ENCODE data around the gene SIVA1. TPM values are rescaled to one million over a fixed set of nuclear protein-coding genes. Genes with fewer than 3 reads are reported as not detected.

The SIVA1 gene
- total and polyA plus RNA-seq, 3 experiments from 2014 or later: 150 to 227 (median 175) TPM

DNA sequence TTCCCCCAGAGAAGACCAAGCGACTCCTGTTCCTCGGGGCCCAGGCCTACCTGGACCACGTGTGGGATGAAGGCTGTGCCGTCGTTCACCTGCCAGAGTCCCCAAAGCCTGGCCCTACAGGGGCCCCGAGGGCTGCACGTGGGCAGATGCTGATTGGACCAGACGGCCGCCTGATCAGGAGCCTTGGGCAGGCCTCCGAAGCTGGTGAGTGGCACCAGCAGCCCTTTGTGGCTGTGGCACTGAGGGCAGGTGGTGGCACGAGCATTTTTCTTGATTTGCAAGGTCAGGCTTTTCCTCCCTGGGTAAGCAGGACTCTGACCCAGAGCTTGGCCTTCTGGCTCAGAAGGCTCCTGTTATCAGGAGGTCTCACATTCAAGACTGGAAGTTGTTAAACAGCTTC is 2.7 kb downstream of the SIVA1 start:
- no peaks in the 10 kb centered on the region for H3K27me3 ChIP-seq (ENCODE audit: insufficient read depth, low read length, poor library complexity, severe bottlenecking)
- peak overlapping the region in 2 of 8 donors; percentile 7 to 87 for H3K27ac Mint-ChIP-seq
- no peaks in the 10 kb centered on the region for H3K27me3 Mint-ChIP-seq
- no peak overlapping the region for H3K4me3 ChIP-seq (ENCODE audit: low read length)
- no peak for DNase-seq
- H3K9me3 Mint-ChIP-seq: no peaks in the 10 kb centered on the region
- H3K4me1 Mint-ChIP-seq: peaks cover 27 to 58% (median 28%) of the 10 kb centered on the region in 3 donors
- ChIA-PET POLR2A (interaction anchor here (0.7 kb wide), 1 partner anchor 139 kb away, joined by 3 read pairs; no protein-coding TSS in a partner anchor), CTCF (interaction anchor here (1.3 to 1.4 kb wide), 2 partner anchors 11 to 13 kb away, joined by 5 to 6 read pairs; no protein-coding TSS in a partner anchor)
- H3K4me1 ChIP-seq (ENCODE audit: insufficient read depth, low read length): peaks cover 20% of the 10 kb centered on the region
- no peaks in the 10 kb centered on the region for H3K9me3 ChIP-seq (ENCODE audit: low read length)
- peaks cover 7% of the 10 kb centered on the region for H3K36me3 ChIP-seq (ENCODE audit: insufficient read depth, low read length)
- no peak overlapping the region for H3K27ac ChIP-seq (ENCODE audit: low read depth, low read length)
- peak overlapping the region in 4 of 7 donors; percentile 31 to 88 (median 64) for H3K4me3 Mint-ChIP-seq
- H3K36me3 Mint-ChIP-seq: peaks cover 0 to 66% (median 8%) of the 10 kb centered on the region in 3 donors

DNA sequence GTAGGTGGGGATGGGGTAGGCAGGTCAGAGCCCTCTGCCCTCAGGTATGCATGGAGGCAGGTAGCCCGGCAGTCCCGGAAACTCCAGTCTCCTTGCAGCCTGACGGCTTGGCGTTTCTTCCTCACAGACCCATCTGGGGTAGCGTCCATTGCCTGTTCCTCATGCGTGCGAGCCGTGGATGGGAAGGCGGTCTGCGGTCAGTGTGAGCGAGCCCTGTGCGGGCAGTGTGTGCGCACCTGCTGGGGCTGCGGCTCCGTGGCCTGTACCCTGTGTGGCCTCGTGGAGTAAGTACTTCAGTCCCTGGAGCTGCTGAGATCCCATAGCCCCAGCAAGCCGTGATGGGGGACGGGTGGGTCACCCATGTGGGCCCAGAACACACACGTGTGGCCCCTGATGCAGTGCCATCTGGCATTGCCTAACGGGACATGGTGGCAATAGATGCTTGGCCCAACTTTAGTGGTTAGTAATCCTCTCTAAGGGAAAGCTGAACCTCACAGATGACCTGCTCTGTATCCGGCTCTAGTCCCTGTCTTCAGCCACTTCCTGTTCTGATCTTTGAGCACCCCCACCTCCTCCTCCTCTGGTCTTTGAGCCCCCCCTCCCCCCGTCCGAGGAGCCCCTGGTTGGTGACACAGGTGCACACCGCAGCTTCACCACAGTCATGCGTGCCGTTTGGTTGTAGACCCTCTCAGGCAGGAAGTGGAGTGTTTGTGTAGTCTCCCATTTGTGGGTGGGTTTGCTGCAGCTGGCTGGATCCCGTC is 3.7 kb downstream of the SIVA1 start:
- ChIA-PET CTCF (interaction anchor here (1.7 kb wide), 1 partner anchor 12 kb away, joined by 6 read pairs; no protein-coding TSS in a partner anchor), POLR2A (no interaction called here)
- Mint-ChIP-seq H3K27me3 (no peaks in the 10 kb centered on the region), H3K4me1 (peaks cover 28 to 55% (median 32%) of the 10 kb centered on the region in 3 donors), H3K9me3 (no peaks in the 10 kb centered on the region), H3K36me3 (peaks cover 0 to 76% (median 13%) of the 10 kb centered on the region in 3 donors), H3K27ac (peak overlapping the region in 1 of 8 donors; percentile 87), H3K4me3 (peak overlapping the region in 4 of 7 donors; percentile 12 to 80 (median 43))
- no peak overlapping the region for H3K4me3 ChIP-seq (ENCODE audit: low read length)
- H3K27me3 ChIP-seq (ENCODE audit: insufficient read depth, low read length, poor library complexity, severe bottlenecking): no peaks in the 10 kb centered on the region
- H3K4me1 ChIP-seq (ENCODE audit: insufficient read depth, low read length): peaks cover 20% of the 10 kb centered on the region
- H3K36me3 ChIP-seq (ENCODE audit: insufficient read depth, low read length): peaks cover 12% of the 10 kb centered on the region
- H3K9me3 ChIP-seq (ENCODE audit: low read length): no peaks in the 10 kb centered on the region
- H3K27ac ChIP-seq (ENCODE audit: low read depth, low read length): no peak overlapping the region
- DNase-seq: no peak

DNA sequence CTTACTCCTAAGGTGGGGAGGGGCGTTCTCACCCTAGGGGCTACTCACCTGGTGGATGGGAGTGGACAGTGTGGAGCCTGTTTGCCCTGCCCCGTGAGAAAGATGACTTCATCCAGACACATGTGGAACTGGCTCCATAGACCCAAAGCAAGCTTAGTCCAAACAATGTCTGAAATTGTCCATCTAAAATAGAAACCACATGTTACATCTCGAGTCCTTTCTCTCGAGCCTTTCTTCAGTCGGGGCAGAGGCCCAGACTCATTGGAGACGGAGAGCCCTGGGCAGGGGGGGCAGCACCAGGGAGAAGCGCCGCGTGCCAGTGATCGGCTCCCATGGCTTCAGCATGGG is 4.3 kb downstream of the SIVA1 start:
- Mint-ChIP-seq H3K4me1 (peaks cover 28 to 55% (median 32%) of the 10 kb centered on the region in 3 donors), H3K27me3 (no peaks in the 10 kb centered on the region), H3K27ac (no peak overlapping the region), H3K9me3 (no peaks in the 10 kb centered on the region), H3K4me3 (no peak overlapping the region), H3K36me3 (peaks cover 3 to 79% (median 14%) of the 10 kb centered on the region in 3 donors)
- no peak for DNase-seq
- Histone ChIP-seq H3K27ac (ENCODE audit: low read depth, low read length) (no peak overlapping the region), H3K27me3 (ENCODE audit: insufficient read depth, low read length, poor library complexity, severe bottlenecking) (no peaks in the 10 kb centered on the region), H3K36me3 (ENCODE audit: insufficient read depth, low read length) (peaks cover 12% of the 10 kb centered on the region), H3K9me3 (ENCODE audit: low read length) (no peaks in the 10 kb centered on the region), H3K4me1 (ENCODE audit: insufficient read depth, low read length) (peaks cover 17% of the 10 kb centered on the region), H3K4me3 (ENCODE audit: low read length) (no peak overlapping the region)
- ChIA-PET CTCF (interaction anchor here (1.7 kb wide), 1 partner anchor 12 kb away, joined by 6 read pairs; no protein-coding TSS in a partner anchor), POLR2A (no interaction called here)

DNA sequence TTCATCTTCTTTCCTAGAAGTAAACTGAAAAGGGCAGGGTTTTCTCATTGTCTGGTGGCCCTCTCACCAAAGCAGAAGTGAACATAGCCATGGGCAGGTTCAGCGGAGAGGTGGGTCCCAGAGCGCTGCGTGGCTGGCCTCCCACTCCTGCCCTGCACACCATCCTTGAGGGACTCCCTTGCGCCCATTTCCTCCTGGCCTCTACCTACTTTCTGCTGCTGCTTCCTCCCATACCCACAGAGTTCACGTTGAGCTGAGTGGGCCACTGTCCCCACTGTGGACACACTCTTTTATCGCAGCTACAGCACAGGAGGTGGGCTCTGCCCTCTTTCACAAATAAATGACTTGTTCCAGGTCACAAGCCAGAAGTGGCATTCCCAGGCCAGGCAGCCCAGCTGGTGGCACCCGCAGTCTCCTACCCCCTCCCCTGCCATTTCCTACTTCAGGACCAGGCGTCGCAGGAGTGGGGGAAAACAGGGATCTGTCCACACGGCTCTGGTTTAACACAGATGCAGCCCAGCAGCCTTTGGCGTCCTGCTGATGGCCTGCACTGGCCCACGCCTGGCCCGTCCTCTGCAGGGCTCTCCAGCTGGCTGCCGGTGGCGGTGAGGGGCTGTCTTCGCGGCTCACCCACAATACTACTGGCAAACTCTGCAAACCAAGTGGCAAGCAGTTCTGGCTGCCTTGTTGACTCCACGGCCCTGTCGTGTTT is 4.9 kb downstream of the SIVA1 start:
- no peak for DNase-seq
- H3K36me3 Mint-ChIP-seq: peaks cover 5 to 78% (median 15%) of the 10 kb centered on the region in 3 donors
- peak overlapping the region in 1 of 8 donors; percentile 37 for H3K27ac Mint-ChIP-seq
- no peaks in the 10 kb centered on the region for H3K27me3 Mint-ChIP-seq
- H3K36me3 ChIP-seq (ENCODE audit: insufficient read depth, low read length): peaks cover 12% of the 10 kb centered on the region
- H3K27ac ChIP-seq (ENCODE audit: low read depth, low read length): no peak overlapping the region
- H3K4me3 Mint-ChIP-seq: peak overlapping the region in 1 of 7 donors; percentile 56
- ChIA-PET CTCF (interaction anchor here (1.7 kb wide), 1 partner anchor 11 kb away, joined by 6 read pairs; no protein-coding TSS in a partner anchor), POLR2A (no interaction called here)
- H3K9me3 ChIP-seq (ENCODE audit: low read length): no peaks in the 10 kb centered on the region
- no peak overlapping the region for H3K4me3 ChIP-seq (ENCODE audit: low read length)
- H3K27me3 ChIP-seq (ENCODE audit: insufficient read depth, low read length, poor library complexity, severe bottlenecking): no peaks in the 10 kb centered on the region
- H3K4me1 Mint-ChIP-seq: peaks cover 28 to 49% (median 32%) of the 10 kb centered on the region in 3 donors
- H3K4me1 ChIP-seq (ENCODE audit: insufficient read depth, low read length): peaks cover 17% of the 10 kb centered on the region
- H3K9me3 Mint-ChIP-seq: no peaks in the 10 kb centered on the region

DNA sequence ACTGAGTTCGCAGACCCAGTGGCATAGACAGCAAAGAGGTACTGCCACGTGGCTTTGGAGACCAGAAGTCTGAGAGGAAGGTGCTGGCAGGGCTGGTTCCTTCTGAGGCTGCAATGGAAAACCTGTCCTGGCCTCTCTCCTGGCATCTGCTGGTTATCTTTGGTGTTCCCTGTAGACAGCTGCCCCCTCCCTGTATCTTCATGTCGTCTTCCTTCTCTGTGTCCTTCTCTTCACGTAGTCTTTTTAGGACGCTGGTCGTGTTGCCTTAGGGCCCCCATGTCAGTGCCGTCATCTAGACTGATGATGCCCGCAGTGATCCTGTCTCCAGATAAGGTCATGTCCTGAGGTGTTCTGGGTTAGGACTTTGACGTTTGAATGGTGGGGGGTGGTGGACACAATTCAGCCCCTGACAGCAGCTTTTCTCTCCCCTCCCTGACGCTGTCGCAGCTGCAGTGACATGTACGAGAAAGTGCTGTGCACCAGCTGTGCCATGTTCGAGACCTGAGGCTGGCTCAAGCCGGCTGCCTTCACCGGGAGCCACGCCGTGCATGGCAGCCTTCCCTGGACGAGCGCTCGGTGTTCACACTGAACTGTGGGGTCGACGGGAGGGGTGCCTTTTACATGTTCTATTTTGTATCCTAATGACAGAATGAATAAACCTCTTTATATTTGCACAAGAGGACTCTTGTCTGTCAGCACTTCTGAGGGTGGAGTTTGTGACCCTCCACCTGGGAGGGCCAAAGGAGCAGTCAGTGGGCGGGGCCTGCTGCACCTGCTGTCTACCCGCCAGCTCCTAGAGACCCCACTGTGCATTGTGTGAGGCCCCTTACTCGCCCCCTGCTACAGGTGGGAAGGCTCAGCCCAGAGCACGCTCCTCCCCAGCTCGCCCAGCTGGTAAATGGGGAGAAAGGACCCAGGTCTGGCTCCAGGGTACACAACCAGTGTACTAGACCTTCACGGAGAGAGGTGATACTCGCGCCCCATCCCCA is 6.3 kb downstream of the SIVA1 start:
- H3K36me3 ChIP-seq (ENCODE audit: insufficient read depth, low read length): peaks cover 12% of the 10 kb centered on the region
- no peak overlapping the region for H3K27ac ChIP-seq (ENCODE audit: low read depth, low read length)
- no peaks in the 10 kb centered on the region for H3K27me3 ChIP-seq (ENCODE audit: insufficient read depth, low read length, poor library complexity, severe bottlenecking)
- H3K9me3 Mint-ChIP-seq: no peaks in the 10 kb centered on the region
- no peak for DNase-seq
- H3K4me3 Mint-ChIP-seq: peak overlapping the region in 1 of 7 donors; percentile 68
- CTCF ChIA-PET: interaction anchor here (1.7 to 1.9 kb wide), 2 partner anchors 9 to 67 kb away, joined by 5 to 8 read pairs; no protein-coding TSS in a partner anchor
- H3K4me3 ChIP-seq (ENCODE audit: low read length): no peak overlapping the region
- no peaks in the 10 kb centered on the region for H3K9me3 ChIP-seq (ENCODE audit: low read length)
- peaks cover 20 to 36% (median 24%) of the 10 kb centered on the region in 3 donors for H3K4me1 Mint-ChIP-seq
- peak overlapping the region in 1 of 8 donors; percentile 85 for H3K27ac Mint-ChIP-seq
- H3K4me1 ChIP-seq (ENCODE audit: insufficient read depth, low read length): peaks cover 9% of the 10 kb centered on the region
- H3K36me3 Mint-ChIP-seq: peaks cover 5 to 72% (median 15%) of the 10 kb centered on the region in 3 donors
- POLR2A ChIA-PET: no interaction called here
- H3K27me3 Mint-ChIP-seq: no peaks in the 10 kb centered on the region

DNA sequence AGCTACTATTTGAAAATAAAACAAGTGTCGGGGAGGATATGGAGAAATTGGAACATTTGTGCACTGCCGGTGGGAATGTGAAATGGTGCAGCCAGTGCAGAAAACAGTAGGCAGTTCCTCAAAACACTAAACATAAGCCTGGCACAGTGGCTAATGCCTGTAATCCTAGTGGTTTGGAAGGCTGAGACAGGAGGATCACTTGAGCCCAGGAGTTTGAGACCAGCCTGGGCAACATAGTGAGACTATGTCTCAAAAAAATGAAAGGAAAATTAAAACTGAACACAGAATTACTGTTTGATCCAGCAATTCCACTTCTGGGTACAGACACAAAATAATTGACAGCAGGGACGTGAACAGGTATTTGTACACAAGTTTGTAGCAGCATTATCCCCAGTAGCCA is 12.6 kb downstream of the SIVA1 start:
- Mint-ChIP-seq H3K27me3 (no peaks in the 10 kb centered on the region), H3K27ac (peak overlapping the region in 1 of 8 donors; percentile 2), H3K4me1 (peaks cover 3 to 15% (median 5%) of the 10 kb centered on the region in 3 donors), H3K4me3 (no peak overlapping the region), H3K9me3 (peaks cover 0 to 2% (median 0%) of the 10 kb centered on the region in 5 donors), H3K36me3 (peaks cover 5 to 26% (median 8%) of the 10 kb centered on the region in 3 donors)
- CTCF ChIA-PET: interaction anchor here (1.3 to 8.7 kb wide), 2 partner anchors 13 to 61 kb away, joined by 6 to 118 read pairs; partner anchors contain the start of gene SIVA1
- Histone ChIP-seq H3K4me1 (ENCODE audit: insufficient read depth, low read length) (no peaks in the 10 kb centered on the region), H3K36me3 (ENCODE audit: insufficient read depth, low read length) (peaks cover 5% of the 10 kb centered on the region), H3K4me3 (ENCODE audit: low read length) (no peak overlapping the region), H3K27ac (ENCODE audit: low read depth, low read length) (no peak overlapping the region), H3K27me3 (ENCODE audit: insufficient read depth, low read length, poor library complexity, severe bottlenecking) (no peaks in the 10 kb centered on the region), H3K9me3 (ENCODE audit: low read length) (no peaks in the 10 kb centered on the region)
- POLR2A ChIA-PET: no interaction called here
- DNase-seq: no peak

DNA sequence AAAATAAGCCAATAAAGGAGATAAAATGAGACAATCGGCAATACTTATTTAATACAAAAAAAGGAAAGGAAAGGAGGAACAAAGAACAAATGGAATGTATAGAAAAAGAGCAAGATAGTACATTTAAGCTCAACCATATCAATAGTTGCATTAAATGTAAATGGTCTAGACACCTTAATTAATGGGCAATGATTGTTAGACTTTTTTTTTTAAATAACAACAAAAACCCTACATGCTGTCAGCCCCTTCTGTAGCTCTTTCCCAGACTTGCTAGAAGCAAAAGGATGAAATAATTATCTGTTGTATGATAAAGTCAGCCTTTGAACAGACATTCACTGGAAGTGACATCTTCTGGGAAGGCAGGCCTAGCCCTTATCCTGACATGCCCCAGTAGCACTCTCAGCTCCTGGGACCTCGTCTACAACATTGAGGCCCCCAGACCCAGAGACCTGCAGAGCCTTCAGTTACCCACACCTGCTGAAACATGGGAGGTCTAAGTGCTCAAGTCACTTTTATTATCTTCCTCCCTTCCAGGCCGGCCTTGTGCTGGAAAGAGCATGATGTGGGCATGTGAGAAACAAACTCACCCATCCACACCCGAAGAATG is 13.4 kb downstream of the SIVA1 start:
- Histone ChIP-seq H3K27ac (ENCODE audit: low read depth, low read length) (no peak overlapping the region), H3K27me3 (ENCODE audit: insufficient read depth, low read length, poor library complexity, severe bottlenecking) (no peaks in the 10 kb centered on the region), H3K36me3 (ENCODE audit: insufficient read depth, low read length) (peaks cover 2% of the 10 kb centered on the region), H3K4me1 (ENCODE audit: insufficient read depth, low read length) (no peaks in the 10 kb centered on the region), H3K4me3 (ENCODE audit: low read length) (no peak overlapping the region), H3K9me3 (ENCODE audit: low read length) (no peaks in the 10 kb centered on the region)
- Mint-ChIP-seq H3K36me3 (peaks cover 8 to 25% (median 11%) of the 10 kb centered on the region in 3 donors), H3K4me1 (peaks cover 0 to 15% (median 3%) of the 10 kb centered on the region in 3 donors), H3K4me3 (no peak overlapping the region), H3K27ac (no peak overlapping the region), H3K27me3 (no peaks in the 10 kb centered on the region), H3K9me3 (peaks cover 0 to 2% (median 0%) of the 10 kb centered on the region in 5 donors)
- POLR2A ChIA-PET: no interaction called here
- no peak for DNase-seq
- CTCF ChIA-PET: interaction anchor here (1.2 to 8.7 kb wide), 5 partner anchors 12 to 61 kb away, joined by 3 to 118 read pairs (median 4); partner anchors contain the start of gene SIVA1
